Right lobe of liver (tissue), 4 donors: Measurements from ENCODE around the gene AKR1C2.
"Not testable (repeated sequence)": the region's sequence is repeated elsewhere in the genome, so short reads cannot be mapped to it uniquely, and the experiment has no call there.

Experiments
- CTCF ChIP-seq, 4 donors: fragments of 200-600 bp in 3 of 4; fragments of 450-650 bp in 1 of 4; IDR thresholded peaks; one replicate each; pipeline versions ENCODE4 v1.5.1 to v1.8.0; 2016 to 2022; ENCODE audit warnings: antibody characterized with exemption in 4 of 4, mild to moderate bottlenecking in 2 of 4
- POLR2A ChIP-seq: fragments of 450-650 bp; IDR thresholded peaks from one replicate; pipeline ENCODE4 v1.6.1; 2017; ENCODE audit warnings: antibody characterized with exemption, mild to moderate bottlenecking
- donor health status: DM: no; HTN: no; CAD: no.
- donor health status: DM: no; HTN: no; CAD: no.
- donor health status: DM: no; HTN: yes; CAD: no.

- TF ChIP-seq CTCF (IDR thresholded peaks at IDR 0.05); POLR2A: not testable (repeated sequence)
Measured at GRCh38 chr10:5032444-5032843, 28.8 kb upstream of the AKR1C2 start.
